Fibroblast of skin of left quadriceps (primary cell): Measurements from ENCODE around the gene CPNE2.
"Not testable (repeated sequence)": the region's sequence is repeated elsewhere in the genome, so short reads cannot be mapped to it uniquely, and the experiment has no call there.

ENCODE experiments used
- DNase-seq, 2 experiments: peaks; one replicate each; pipeline ENCODE4 v3.0.0-alpha.2; 2013; ENCODE audit warnings: low read depth in 2 of 2

Gene CPNE2

GRCh38 chr16:57091975-57092785, at the start of gene CPNE2:
CPNE2 (plus strand) TSS chr16:57092583; CDS start chr16:57110743, 18,160 bp downstream.
- peak in 1 of 2 experiments; percentile 25 for DNase-seq

GRCh38 chr16:57043248-57043647, 49.1 kb upstream of the CPNE2 start:
- no peak for DNase-seq

- DNase-seq, result no peak
These were observed 47.3 kb upstream of the CPNE2 start for GRCh38 chr16:57044931-57045693.

GRCh38 chr16:57045694-57046381, 46.5 kb upstream of the CPNE2 start:
- peak; percentile 28 to 41 for DNase-seq

GRCh38 chr16:57048095-57048494, 44.3 kb upstream of the CPNE2 start:
- no peak for DNase-seq

GRCh38 chr16:57049678-57050077, 42.7 kb upstream of the CPNE2 start:
- no peak for DNase-seq

GRCh38 chr16:57051696-57052228, 40.6 kb upstream of the CPNE2 start:
- DNase-seq, result no peak

- no peak for DNase-seq
These were observed 39.2 kb upstream of the CPNE2 start for GRCh38 chr16:57053206-57053605.

- no peak for DNase-seq
These were observed 38.0 kb upstream of the CPNE2 start for GRCh38 chr16:57054338-57054737.

- no peak for DNase-seq
These were observed 37.6 kb upstream of the CPNE2 start for GRCh38 chr16:57054771-57055170.

GRCh38 chr16:57055671-57056070, 36.7 kb upstream of the CPNE2 start:
- no peak for DNase-seq

GRCh38 chr16:57058291-57058861, 34.0 kb upstream of the CPNE2 start:
- DNase-seq, result no peak

- no peak for DNase-seq
These were observed 31.9 kb upstream of the CPNE2 start for GRCh38 chr16:57060323-57061083.

- no peak for DNase-seq
These were observed 31.1 kb upstream of the CPNE2 start for GRCh38 chr16:57061084-57061905.

GRCh38 chr16:57062329-57062728, 30.1 kb upstream of the CPNE2 start:
- DNase-seq, result no peak

GRCh38 chr16:57063189-57063588, 29.2 kb upstream of the CPNE2 start:
- DNase-seq, result not testable (repeated sequence)

- DNase-seq, result no peak
These were observed 27.4 kb upstream of the CPNE2 start for GRCh38 chr16:57064995-57065394.

- DNase-seq, result no peak
These were observed 25.8 kb upstream of the CPNE2 start for GRCh38 chr16:57066625-57067024.

- DNase-seq, result no peak
These were observed 25.0 kb upstream of the CPNE2 start for GRCh38 chr16:57067347-57067746.

- DNase-seq, result no peak
These were observed 23.3 kb upstream of the CPNE2 start for GRCh38 chr16:57069053-57069452.
